ENCODE results near the gene GLIS1. TPM values are rescaled to one million over a fixed set of nuclear protein-coding genes. Genes with fewer than 3 reads are reported as not detected.

Gene GLIS1
- total and polyA plus RNA-seq, 2 of the 8 experiments (the other 6 are each of a cell fraction or from before 2014, with no cell fraction given): 0.15 to 0.22 TPM

DNA sequence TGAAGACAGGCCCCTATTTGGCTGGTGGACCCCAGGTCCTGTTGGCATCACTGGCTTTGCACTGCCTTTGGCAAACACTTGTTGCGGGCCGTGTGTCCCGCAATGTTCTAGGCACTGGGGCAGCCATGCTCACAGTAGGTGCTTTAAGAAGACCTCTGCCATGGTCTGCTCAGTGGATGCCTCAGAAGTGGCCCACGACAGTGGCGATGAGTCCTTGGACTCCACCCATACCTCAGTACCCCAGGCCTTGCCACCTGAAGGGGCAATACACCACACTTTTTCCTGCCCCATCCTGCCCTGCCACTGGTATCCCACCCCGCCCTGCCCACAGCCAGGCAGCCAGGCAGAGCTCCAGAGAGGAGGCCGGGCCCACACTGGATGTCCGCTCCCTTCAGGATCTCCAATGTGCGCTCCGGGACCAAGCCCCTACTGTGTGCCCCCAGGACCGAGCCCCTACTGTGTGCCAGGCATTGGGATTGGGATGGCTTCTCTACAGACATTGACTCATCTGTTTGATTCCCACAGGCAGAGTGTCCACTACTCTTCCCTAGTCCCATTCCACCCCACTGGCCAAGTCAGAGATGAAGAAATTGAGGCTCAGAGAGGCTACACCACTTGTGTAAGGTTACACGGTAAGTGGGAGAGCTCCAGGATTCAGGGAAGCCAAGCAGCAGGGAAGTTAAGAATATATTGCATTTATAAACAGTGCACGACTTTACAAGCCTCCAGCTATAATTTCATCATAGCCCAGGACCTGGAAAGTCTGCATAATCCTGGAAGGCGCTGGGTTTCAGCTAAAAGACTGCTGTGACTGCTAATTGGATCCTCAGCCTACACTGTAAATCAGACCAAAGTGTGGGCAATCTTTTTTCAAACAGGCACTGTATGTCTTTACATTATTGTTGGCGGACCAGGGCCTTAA lies 178.1 kb downstream of the GLIS1 start:
- Histone ChIP-seq H3K79me1 (ENCODE audit: low read depth, low read length) (0 out of 2 replicates have a peak, but pooled peaks cover 2% of the 10 kb centered on the region), H4K8ac (ENCODE audit: extremely low read depth, insufficient read depth, low read length) (no peak overlapping the region; the same call in 1 of the 2 replicates), H3K14ac (ENCODE audit: insufficient read length) (no peak overlapping the region), H4K91ac (replicated peaks; ENCODE audit: insufficient read length, low read length) (no peak overlapping the region), H4K20me1 (replicated peaks in 1 of 2; ENCODE audit: control insufficient read depth in 1 of 2, insufficient read depth in 2 of 2, low read length in 2 of 2) (peaks cover 0 to 4% of the 10 kb centered on the region in 2 experiments), H3K36me3 (ENCODE audit: control insufficient read depth in 2 of 4, insufficient read depth in 4 of 4, low read length in 3 of 4) (no peaks in the 10 kb centered on the region), H2BK20ac (ENCODE audit: low read length) (no peak overlapping the region), H2BK15ac (ENCODE audit: low read length) (no peak overlapping the region), H3K4me3 (ENCODE audit: extremely low read depth in 1 of 4, insufficient read depth in 2 of 4, low read depth in 3 of 4, low read length in 4 of 4) (no peak overlapping the region), H4K5ac (ENCODE audit: insufficient read length, low read depth, low read length) (no peak overlapping the region), H2BK12ac (ENCODE audit: low read depth, low read length) (no peak overlapping the region), H3K4me2 (ENCODE audit: insufficient read depth in 1 of 2, low read depth in 2 of 2, low read length in 2 of 2) (no peak overlapping the region), H3K18ac (ENCODE audit: extremely low read depth, low read length) (no peak overlapping the region), H3K9ac (replicated peaks in 1 of 4; ENCODE audit: extremely low read depth in 1 of 4, low read depth in 3 of 4, low read length in 3 of 4) (no peak overlapping the region), H3K79me2 (ENCODE audit: control insufficient read depth in 1 of 2, insufficient read depth in 2 of 2, low read length in 2 of 2) (no peaks in the 10 kb centered on the region), H3K9me3 (ENCODE audit: insufficient read depth in 2 of 2, low read depth in 1 of 2, low read length in 1 of 2) (no peaks in the 10 kb centered on the region), H3K4me1 (replicated peaks in 1 of 4; ENCODE audit: control insufficient read depth in 3 of 4, insufficient read depth in 4 of 4, low read length in 3 of 4) (peaks cover 0 to 2% (median 1%) of the 10 kb centered on the region in 4 experiments; a peak in 3 of 7 replicates), H3K56ac (replicated peaks; ENCODE audit: insufficient read length, low read depth, low read length) (no peak overlapping the region), H3K27me3 (replicated peaks in 1 of 4; ENCODE audit: control insufficient read depth in 3 of 4, extremely low read depth in 1 of 4, insufficient read depth in 3 of 4, low read length in 3 of 4) (peaks cover 0 to 1% (median 0%) of the 10 kb centered on the region in 4 experiments; a peak in 1 of 7 replicates), H3K4ac (replicated peaks; ENCODE audit: insufficient read length, low read depth, low read length) (no peak overlapping the region), H3K27ac (ENCODE audit: low read depth, low read length) (no peak overlapping the region), H3K23me2 (ENCODE audit: low read depth, low read length) (no peaks in the 10 kb centered on the region), H2AK5ac (ENCODE audit: low read depth, low read length) (no peak overlapping the region), H2AFZ (ENCODE audit: low read length) (no peak overlapping the region), H3K23ac (ENCODE audit: insufficient read length) (no peak overlapping the region), H2BK120ac (replicated peaks; ENCODE audit: low read depth, low read length) (no peak overlapping the region), H2BK5ac (ENCODE audit: low read depth, low read length) (no peak overlapping the region)
- CTCF ChIA-PET (ENCODE audit: partially characterized antibody): interaction anchor here (0.8 to 3.6 kb wide), 7 partner anchors 12 to 122 kb away, joined by 3 to 9 read pairs (median 5); no protein-coding TSS in a partner anchor
- FAIRE-seq: no peak
- POLR2A ChIA-PET (ENCODE audit: partially characterized antibody): no interaction called here
- DNase-seq (ENCODE audit: low read depth in 1 of 2, low spot score in 2 of 2): no peak
- 98% methylated on average over 15 of the region's 15 CpGs; no CpG with 5 or more reads in 1 of the 2 experiments for WGBS, 2 experiments (ENCODE audit: extremely low coverage in 1 of 2, insufficient coverage in 1 of 2, insufficient read length in 1 of 2, insufficient replicate concordance in 2 of 2, low coverage in 1 of 2, low lambda C conversion rate in 2 of 2, missing lambda C conversion rate in 1 of 2)
- TF ChIP-seq, protein P1, sequence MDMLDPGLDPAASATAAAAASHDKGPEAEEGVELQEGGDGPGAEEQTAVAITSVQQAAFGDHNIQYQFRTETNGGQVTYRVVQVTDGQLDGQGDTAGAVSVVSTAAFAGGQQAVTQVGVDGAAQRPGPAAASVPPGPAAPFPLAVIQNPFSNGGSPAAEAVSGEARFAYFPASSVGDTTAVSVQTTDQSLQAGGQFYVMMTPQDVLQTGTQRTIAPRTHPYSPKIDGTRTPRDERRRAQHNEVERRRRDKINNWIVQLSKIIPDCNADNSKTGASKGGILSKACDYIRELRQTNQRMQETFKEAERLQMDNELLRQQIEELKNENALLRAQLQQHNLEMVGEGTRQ (IDR thresholded peaks at IDR 0.05; ENCODE audit: low read length): no peak
- TF ChIP-seq RNF2 (IDR thresholded peaks at IDR 0.05; ENCODE audit: borderline replicate concordance, low read depth, low read length, missing control alignments, poor library complexity, severe bottlenecking): no peak
- no peak for TF ChIP-seq KDM5A (IDR thresholded peaks at IDR 0.05; ENCODE audit: low read length)
- TF ChIP-seq SP1 (IDR thresholded peaks at IDR 0.05; ENCODE audit: low read depth, low read length): no peak
- no peak for TF ChIP-seq BCL11A (IDR thresholded peaks at IDR 0.05; ENCODE audit: low read depth in 2 of 2, low read length in 2 of 2)
- TF ChIP-seq SIX5 (IDR thresholded peaks at IDR 0.05; ENCODE audit: low read depth, low read length): no peak
- TF ChIP-seq EZH2 (IDR thresholded peaks at IDR 0.05; ENCODE audit: low read depth, low read length, severe bottlenecking): no peak
- TF ChIP-seq HDAC6 (IDR thresholded peaks at IDR 0.05; ENCODE audit: low read depth, low read length): no peak
- TF ChIP-seq RAD21 (IDR thresholded peaks at IDR 0.05 in 1 of 2, conservative IDR thresholded peaks at IDR 0.05 in 1 of 2; ENCODE audit: low read depth in 2 of 2, low read length in 2 of 2): no peak
- no peak for TF ChIP-seq MAFK (IDR thresholded peaks at IDR 0.05; ENCODE audit: low read depth, low read length)

All from H1 (cell line).